CMK (cell line): ENCODE data around the gene ADAMTS18.
"Not testable (repeated sequence)": the region's sequence is repeated elsewhere in the genome, so short reads cannot be mapped to it uniquely, and the experiment has no call there.

Experiments used
- DNase-seq: peaks from one replicate; pipeline ENCODE4 v3.0.0-alpha.2; 2010; ENCODE audit warnings: low read depth

Gene ADAMTS18

DNA sequence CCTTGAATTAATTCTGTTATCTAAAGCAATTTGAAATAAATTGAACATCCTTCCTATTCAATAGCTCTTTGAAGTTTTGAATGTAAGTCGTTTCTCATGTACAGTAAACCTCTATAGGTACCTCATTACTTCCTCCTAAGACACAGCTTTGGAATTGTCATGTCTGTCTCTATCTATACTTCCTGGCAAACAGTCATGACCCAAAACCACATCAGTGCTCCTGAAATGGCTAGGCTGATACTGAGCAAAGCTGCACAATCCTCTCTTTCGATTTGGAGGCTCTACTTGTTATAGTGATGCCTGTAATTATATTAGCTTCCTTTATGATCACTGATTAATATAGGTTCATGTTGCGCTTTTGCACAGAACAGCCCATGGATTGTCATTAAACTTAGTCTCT is 110.1 kb downstream of the ADAMTS18 start:
- DNase-seq: no peak

DNA sequence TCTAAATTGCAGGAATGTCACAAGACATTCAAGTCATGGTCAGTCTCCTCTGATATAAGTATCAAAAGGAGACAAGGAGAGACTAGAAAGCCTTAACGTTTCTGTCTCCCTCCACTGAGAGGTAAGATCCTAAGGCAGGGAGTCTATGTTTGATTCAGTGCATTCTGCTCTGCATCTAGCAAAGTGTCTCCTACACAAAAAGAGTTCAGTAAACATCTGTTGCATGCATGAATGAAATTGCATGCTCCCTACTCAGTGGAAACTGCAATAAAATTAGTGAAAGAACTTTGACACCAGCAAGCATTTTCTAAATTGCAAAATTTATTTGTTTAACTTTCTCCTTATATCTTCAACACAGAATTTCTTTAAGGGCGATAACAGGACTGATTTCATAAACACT is 111.1 kb downstream of the ADAMTS18 start:
- no peak for DNase-seq

DNA sequence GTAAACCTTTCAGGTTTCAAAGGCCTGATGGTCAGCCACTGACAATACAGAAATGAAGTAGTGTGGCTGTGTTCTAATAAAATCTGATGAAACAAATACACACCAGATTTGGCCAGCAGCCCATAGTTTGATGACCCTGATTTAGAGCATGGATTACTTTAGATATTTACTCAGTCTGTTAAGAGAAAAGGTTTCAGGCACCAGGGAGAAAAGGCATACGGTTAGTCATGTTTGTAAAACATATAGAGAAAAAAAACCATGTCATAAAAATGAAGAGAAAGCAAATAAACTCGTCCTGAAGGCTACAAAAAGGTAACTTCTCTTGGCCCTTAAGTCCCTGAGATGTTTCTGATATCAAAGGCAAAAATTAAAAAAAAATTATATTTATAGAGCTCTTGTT is 112.1 kb downstream of the ADAMTS18 start:
- DNase-seq: no peak

DNA sequence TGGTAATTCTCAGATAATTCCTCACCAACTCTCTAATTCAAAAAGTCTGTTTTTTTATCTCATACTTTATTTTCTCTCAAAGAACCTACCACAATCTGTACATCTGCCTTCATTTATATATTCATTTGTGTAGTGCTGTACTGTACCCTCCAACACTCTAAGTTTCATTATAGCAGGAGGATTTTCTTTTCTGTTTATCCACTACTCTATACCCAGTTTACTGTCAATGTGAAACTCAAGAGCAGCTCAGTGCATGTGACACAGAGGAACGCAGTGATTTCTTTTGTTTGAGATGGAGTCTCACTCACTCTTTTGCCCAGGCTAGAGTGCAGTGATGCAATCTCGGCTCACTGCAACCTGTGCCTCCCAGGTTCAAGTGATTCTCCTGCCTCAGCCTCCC is 117.8 kb downstream of the ADAMTS18 start:
- DNase-seq: no peak

DNA sequence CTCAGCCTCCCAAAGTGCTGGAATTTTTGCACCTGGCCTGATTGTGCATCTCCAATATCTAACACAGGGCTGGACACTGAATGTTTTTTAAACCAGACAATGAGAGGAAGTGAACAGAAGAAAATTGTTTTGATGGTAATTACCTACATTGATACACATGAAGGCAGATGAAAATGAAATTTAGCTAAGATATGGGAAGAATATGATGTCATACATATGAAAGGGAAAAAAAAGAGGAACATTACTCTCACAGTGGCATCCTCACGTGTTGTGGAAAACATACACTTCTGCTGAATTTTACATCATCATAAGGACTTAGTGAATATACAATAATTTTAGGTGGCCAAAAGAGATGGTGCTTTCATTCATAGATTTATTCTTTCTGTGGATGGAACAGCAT is 124.0 kb downstream of the ADAMTS18 start:
- DNase-seq: no peak

DNA sequence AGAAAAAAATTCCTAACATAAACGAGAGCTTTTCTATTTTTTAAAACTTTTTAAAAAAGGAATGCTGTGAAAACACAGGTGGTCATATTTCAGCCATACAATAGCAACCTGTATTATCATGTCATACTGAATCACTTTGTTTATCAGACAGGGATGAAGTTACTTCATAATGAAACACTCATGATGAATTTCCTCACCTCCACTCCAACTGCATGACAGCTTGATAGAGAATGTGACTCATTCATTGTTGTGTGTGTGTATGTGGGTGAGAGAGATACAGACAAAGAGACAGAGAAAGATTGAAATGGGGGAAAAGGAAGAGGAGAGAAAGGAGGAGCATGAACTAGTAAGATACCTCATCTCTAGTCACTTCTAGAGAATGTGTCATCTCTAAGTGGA is 126.7 kb downstream of the ADAMTS18 start:
- DNase-seq: no peak

DNA sequence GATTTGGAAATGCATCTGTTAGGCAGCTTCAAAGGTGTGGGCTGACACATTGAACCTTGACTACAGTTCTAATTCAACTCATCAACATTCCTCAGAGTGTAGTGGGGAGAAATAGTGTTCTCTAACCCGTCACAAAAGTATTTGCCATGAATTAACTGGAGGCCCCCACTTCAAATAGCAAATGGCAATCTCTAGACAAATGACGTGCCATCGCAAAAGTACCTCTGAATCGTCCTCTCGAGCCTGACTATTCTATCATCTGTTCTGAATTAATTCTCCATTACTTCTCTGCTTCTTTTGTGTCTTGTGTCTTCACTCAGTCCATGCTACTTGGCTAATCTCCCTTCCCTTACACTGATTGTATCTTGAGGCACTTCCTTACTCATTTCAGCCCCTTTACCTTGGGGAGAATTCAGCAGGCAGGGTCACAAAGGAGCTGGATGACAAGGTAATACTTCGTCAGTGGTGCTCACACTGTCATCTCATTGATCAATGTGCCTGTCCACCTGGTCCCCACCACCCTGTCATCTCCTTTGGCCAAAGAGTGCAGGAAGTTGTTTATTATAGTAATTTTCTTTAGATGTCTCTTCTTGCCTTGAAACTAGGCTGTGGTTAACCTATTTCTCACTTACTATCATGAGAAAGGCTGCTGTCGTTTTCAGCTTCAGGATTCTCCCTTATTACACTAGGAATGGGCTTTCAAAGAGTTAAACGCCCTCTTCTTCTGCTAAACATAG is 127.2 kb downstream of the ADAMTS18 start:
- DNase-seq: no peak

DNA sequence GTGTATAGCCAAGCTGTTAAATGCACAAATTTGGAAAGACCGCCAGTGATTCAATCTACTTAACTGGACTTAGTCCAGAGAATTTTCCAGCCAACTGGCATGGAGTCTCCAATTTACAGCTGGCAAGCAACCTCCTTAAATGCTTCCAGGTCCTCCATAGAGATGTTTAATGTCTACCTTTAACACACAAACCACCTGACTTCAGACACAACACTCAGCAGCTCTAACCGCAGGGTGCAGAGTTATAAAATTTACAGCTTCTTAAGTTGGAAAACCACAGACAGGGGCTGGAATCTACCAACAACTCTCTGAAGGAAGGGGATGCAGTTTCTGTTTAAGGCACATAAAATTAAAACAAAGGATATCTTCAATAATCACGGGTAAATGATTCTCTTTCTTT is 128.8 kb downstream of the ADAMTS18 start:
- DNase-seq: no peak

DNA sequence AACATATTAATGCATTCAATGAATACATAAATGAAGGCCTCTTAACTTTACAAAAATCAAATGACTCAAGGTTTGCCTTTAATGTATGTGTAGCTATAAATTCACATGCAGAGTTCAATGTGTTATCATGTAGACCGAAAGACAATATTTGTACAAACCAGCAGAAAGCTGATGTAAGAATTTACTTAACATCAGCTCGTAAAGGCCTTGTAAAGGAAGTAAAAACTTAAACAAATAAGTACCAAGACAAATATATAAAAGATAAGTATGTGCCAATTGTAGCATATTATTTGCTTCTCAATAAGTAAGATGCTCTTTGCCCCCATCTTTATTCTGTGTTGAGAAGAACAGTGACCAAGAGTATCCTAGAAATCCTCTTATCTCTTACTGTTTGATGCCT is 130.0 kb downstream of the ADAMTS18 start:
- DNase-seq: no peak

DNA sequence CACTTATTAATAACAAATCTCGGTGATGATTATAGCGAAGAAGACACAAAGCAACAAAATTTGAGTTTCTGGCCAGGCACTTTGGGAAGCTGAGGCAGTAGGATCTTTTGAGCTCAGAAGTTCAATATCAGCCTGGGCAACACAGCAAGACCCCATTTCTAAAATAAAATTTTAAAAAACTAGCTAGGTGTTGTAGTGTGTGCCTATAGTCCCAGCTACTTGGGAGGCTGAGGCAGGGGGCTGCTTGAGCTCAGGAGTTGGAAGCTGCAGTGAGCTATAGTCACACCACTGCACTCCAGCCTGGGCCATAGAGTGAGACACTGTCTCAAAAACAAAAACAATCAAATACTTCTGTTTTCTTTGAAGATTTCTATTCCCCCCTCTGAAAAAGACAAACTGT is 130.7 kb downstream of the ADAMTS18 start:
- no peak for DNase-seq

DNA sequence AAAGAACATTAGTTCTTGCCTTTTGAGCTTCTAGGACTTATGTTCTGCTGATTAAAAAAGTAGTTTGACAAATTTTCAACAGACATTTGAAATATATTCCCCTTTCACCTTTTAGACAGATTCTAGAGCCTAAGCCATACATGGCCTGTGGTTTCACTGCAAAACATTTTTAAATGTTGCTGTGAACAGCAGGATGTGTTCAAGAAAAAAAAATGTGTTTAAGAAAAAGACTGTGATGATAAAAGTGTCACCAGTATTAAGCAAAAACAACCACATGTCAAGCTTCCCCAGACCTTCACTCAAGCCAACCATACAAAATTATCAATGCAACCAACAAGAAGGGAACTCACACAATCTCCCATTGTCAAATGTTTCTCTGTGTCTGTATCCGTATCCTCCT is 132.2 kb downstream of the ADAMTS18 start:
- no peak for DNase-seq

DNA sequence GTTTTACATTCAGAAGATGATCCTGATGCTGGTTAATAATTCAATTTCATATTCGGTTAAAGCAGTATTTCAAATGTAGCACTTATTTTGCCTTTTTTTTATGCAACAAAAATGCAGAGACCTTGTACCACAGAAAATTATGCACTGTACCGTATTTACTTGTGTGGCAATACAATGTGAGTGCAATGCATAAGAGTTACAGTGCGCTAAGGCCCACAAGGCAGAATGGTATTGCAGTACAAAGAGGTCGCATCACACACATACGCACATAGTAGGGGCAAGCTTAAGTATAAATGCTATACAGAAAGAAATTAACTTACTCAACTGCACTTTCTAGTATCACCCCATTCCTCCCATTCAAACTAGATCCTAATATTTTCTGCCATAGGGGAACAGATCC is 132.6 kb downstream of the ADAMTS18 start:
- no peak for DNase-seq

DNA sequence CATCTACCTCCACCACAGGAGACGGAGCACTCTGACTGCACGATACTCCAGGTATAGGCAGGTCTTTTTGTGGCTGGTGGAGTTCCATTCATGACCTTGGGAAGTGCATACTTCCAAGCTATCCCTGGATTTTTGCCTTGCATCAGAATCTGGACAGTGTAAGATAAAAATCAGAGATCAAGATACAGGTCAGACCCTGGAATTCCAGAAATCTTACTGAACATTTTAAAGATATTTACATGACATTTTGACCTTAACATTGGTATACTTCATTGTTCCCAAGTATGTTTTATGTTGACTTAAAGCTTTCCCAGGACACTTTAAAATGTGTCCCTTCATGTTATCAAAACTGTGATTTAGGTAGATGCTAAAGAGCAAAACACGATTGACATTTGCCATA is 134.6 kb downstream of the ADAMTS18 start:
- DNase-seq: no peak

DNA sequence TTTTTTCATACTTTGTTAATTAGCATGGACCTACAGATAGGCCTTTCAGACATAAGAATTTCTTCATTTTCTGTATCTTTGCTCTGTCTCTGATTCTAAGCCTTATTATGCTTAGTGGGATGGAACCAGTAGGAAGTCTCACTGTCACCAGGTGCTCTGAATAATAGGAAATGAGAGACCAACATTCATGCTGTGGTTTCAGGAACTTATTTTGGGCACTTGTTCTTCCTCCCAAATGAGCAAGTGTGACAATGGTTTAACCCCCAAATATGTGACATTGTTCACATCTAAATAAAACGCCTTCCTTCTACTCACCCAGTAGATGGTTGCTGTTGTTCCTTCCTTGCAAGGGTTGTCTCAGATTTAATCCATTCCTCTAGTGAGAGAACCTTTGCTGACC is 135.4 kb downstream of the ADAMTS18 start:
- DNase-seq: no peak

DNA sequence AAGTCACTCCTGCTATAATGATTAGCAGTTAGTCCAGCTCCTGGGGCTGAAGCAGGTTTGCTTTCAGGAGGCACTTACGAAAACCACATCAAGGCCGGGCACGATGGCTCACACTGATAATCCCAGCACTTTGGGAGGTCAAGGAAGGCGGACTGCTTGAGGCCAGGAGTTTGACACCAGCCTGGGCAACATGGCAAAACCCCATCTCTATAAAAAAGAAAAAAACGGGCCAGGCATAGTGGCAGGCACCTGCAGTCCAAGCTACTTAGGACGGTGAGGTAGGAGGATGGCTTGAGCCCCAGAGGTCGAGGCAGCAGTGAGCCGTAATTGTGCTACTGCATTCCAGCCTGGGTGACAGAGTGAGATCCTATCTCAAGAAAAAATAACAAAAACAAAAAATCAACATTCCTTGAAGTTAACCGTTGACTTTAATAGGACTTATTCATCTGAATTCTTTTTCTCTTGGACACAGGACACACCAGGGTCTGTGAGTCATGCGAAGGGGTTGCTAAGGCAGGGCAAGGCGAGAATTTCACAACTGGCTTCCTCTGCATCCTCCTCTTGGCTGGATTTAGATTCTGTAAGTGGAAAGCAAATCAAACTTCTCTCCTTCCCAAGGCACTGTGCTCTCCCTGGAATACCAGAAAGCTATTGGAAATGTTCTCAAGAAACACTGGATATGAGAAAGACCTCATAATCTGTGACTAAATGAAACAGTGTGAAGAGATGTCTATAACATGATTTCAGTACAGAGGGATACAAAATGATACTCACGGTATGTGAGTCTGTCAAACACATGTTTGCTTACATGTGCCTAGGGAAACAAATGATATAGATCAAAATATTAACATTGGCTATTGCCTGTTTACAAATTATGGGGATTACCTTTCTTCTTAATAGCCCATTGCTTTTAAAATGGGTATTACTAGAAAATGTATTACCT is 136.1 kb downstream of the ADAMTS18 start:
- no peak for DNase-seq

DNA sequence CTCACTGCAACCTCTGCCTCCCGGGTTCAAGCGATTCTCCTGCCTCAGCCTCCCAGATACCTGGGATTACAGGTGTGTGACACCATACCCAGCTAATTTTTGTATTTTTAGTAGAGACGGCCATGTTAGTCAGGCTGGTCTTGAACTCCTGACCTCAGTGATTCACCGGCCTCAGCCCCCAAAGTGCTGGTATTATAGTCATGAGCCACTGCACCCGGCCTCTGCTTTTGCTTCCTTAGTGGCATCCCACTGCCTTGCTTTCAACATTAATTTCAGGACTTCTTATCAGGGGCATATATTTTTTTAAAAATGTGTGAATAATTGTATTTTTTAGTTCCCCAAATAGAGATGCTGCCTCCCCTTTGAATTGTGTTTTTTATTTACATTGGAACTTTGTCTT is 136.8 kb downstream of the ADAMTS18 start:
- DNase-seq: no peak

DNA sequence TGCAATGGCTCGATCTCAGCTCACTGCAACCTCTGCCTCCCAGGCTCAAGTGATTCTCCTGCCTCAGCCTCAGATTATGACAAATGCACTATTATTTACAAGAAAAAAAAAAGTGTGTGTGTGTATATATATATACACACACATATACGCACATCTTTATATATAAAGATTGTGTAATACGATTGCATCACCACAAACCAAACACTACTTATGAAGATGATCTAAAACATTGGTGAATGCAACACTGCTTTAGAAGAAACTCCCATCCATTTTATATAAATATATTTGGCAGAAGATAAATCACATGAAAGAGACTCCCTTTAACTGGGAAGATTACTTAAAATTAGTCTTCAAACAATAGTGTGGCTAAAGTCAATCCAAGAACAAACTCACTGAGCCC is 138.9 kb downstream of the ADAMTS18 start:
- no peak for DNase-seq

DNA sequence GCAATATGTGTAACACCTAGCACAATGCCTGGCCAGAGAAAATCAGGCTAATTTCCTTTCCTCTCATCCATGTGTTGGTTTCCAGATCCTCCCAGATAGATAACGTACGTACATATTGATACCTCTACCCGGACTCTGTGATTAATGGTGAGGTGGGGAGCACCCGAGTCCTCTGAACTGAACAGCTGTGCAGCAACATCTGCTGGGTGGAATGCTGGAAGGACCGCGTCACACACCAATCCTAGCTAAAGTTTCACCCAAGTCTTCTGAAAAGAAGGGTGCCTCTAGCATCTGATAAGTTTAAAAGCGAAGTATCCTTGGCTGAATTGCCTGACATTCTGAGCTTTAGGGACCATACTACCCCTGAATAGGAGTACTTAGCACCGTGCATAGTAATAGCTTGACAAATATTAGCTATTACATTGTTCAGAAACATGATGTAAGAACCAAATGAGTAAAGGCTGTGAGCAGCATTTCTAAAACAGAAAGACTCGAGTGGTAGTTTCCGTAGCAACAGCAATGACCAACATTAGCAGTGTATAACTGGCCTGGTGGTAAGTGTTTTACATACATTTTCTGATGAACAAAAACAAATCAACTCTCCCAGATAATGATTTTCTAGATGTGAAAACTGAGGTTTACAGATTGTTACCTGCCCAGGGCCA is 144.3 kb downstream of the ADAMTS18 start:
- DNase-seq: no peak

DNA sequence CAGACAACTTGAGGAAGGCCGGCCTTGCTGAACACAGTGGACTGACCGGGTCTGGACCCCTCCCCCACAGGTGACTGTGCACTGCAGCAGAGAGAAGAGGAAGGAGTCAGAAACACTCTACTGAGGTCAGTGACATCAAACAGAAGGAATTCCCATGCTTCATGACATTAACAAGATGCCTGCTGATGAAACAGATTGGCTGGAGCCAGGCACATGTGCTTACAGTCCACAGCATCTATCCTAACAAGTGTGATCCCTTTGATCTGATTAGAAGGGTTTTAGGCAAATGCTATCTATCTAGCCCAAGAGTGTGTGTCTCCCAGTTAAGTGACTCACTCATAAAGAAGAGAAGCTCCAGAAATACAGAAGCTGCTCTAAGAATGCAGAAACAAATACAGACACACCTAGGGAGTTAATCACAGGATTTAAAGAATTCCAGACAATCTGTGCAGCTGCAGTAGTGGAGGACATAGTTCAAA is 145.5 kb downstream of the ADAMTS18 start:
- no peak for DNase-seq

DNA sequence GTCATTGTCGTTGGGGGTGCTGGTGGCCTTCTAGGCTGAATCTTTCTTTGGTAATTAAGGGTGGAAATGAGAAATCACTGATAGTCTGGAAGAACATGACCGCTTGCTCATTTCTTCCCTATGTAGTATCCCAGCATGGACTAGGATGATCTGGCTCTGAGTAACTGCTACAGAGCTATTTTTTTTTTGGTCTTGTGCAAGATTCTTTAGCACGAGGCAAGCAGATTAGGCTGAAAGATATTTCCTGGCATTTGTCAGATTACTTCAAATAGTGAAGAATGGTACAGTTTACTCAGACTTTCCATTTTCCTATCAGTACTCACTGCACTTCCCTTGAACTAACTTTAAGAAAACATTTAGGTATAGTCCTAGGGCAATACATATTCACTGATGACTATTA is 146.6 kb downstream of the ADAMTS18 start:
- no peak for DNase-seq

DNA sequence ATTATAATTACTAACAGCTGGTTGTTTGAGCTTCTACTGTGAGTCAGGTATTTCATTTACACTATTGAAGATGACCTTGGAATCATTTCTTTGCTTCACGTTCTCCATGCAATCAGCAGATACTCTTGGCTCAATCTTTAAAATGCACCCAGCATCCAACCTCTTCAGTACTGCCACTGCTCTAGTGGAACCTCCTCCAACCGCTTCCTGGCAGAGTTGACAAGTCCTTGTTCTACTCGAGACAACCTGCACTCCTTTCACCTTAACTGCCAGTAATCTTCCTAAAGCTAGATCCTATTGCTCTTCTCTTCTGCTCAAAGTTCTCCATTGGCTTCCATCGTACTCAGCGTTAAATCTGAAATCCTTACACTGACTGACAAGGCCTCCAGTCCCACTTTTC is 149.2 kb downstream of the ADAMTS18 start:
- DNase-seq: no peak

DNA sequence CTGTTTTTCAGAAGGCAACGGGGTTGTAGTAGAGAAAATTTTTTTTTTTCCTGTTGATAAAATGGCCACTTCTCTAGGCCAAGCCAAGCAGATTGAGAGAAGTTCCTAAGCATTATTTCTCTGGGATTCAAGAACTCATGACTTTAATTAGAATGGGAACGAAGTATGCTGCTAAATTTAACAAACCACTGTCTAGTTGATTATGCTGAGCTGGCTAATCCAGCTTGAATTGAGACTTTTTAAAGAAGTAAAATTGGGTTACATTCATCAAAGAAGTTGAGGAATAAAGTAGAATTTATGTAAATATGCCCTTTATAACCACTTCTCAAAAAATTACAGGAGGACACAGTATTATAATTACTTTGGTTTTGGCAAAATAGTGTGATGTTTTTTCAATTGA is 152.5 kb downstream of the ADAMTS18 start:
- DNase-seq: no peak

DNA sequence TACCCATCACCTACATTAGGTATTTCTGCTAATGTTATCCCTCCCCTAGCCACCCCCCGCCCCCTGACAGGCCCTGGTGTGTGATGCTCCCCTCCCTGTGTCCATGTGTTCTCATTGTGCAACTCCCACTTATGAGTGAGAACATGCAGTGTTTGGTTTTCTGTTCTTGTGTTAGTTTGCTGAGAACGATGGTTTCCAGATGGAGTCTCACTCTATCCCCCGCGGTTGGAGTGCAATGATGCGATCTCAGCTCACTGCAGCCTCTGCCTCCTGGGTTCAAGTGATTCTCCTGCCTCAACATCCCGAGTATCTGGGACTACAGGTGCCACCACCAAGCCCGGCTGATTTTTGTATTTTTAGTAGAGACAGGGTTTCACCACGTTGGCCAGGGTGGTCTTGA is 155.5 kb downstream of the ADAMTS18 start:
- DNase-seq: not testable (repeated sequence)
